ENCODE data around the gene XRCC4. TPM values are rescaled to one million over a fixed set of nuclear protein-coding genes. Genes with fewer than 3 reads are reported as not detected.

XRCC4 gene
- polyA plus RNA-seq, 1 donor (not counting 4 experiments of a cell fraction or from before 2014, with no cell fraction given): 10.9 TPM

GRCh38 chr5:83363111-83363885, 286.0 kb downstream of the XRCC4 start:
- no peak overlapping the region for H2AFZ ChIP-seq (ENCODE audit: control insufficient read depth, low read length)
- no peaks in the 10 kb centered on the region for H3K79me2 ChIP-seq (ENCODE audit: control insufficient read depth, insufficient read depth, low read length)
- no peaks in the 10 kb centered on the region for H3K9me1 ChIP-seq (ENCODE audit: control insufficient read depth, extremely low read depth, insufficient read depth, low read length)
- H3K27ac ChIP-seq (ENCODE audit: control insufficient read depth, insufficient read depth, low read length): no peak overlapping the region
- H3K9me3 ChIP-seq (ENCODE audit: control insufficient read depth, low read depth, low read length): no peaks in the 10 kb centered on the region
- H3K9ac ChIP-seq (ENCODE audit: control insufficient read depth, extremely low read depth, insufficient read depth, low read length): no peak overlapping the region
- no peak for DNase-seq (ENCODE audit: low read depth, low spot score)
- no peaks in the 10 kb centered on the region for H3K27me3 ChIP-seq (ENCODE audit: control insufficient read depth, extremely low read depth, insufficient read depth, low read length)
- no peaks in the 10 kb centered on the region for H3K4me1 ChIP-seq (ENCODE audit: control insufficient read depth, extremely low read depth, insufficient read depth, low read length)
- no peaks in the 10 kb centered on the region for H3K36me3 ChIP-seq (ENCODE audit: control insufficient read depth in 2 of 2, extremely low read depth in 1 of 2, insufficient read depth in 2 of 2, low read length in 2 of 2)
- no peak for TF ChIP-seq EZH2 (IDR thresholded peaks at IDR 0.05; ENCODE audit: low read length)
- no peak for TF ChIP-seq CTCF (optimal IDR thresholded peaks at IDR 0.05 in 1 of 3, IDR thresholded peaks at IDR 0.05 in 1 of 3, conservative IDR thresholded peaks at IDR 0.05 in 1 of 3; ENCODE audit: extremely low read depth in 1 of 3, insufficient read depth in 2 of 3, low read length in 3 of 3)
- no peaks in the 10 kb centered on the region for H4K20me1 ChIP-seq (ENCODE audit: control insufficient read depth, extremely low read depth, insufficient read depth, low read length)
- dilution Hi-C loops (cut with MboI; ENCODE audit: extremely low pct_ligation_motif_present, low sequenced_read_pairs): no loop called here
- H3K4me2 ChIP-seq (ENCODE audit: control insufficient read depth, extremely low read depth, insufficient read depth, low read depth, low read length): no peak overlapping the region
- no peak for FAIRE-seq
- H3K4me3 ChIP-seq (ENCODE audit: control insufficient read depth in 2 of 3, extremely low read depth in 1 of 3, insufficient read depth in 2 of 3, low read depth in 1 of 3, low read length in 3 of 3): no peak overlapping the region

- H3K4me1 ChIP-seq (ENCODE audit: control insufficient read depth, extremely low read depth, insufficient read depth, low read length): no peaks in the 10 kb centered on the region
- no peaks in the 10 kb centered on the region for H4K20me1 ChIP-seq (ENCODE audit: control insufficient read depth, extremely low read depth, insufficient read depth, low read length)
- FAIRE-seq: no peak
- H3K36me3 ChIP-seq (ENCODE audit: control insufficient read depth in 2 of 2, extremely low read depth in 1 of 2, insufficient read depth in 2 of 2, low read length in 2 of 2): no peaks in the 10 kb centered on the region
- no peaks in the 10 kb centered on the region for H3K27me3 ChIP-seq (ENCODE audit: control insufficient read depth, extremely low read depth, insufficient read depth, low read length)
- H2AFZ ChIP-seq (ENCODE audit: control insufficient read depth, low read length): no peak overlapping the region
- H3K27ac ChIP-seq (ENCODE audit: control insufficient read depth, insufficient read depth, low read length): no peak overlapping the region
- no peaks in the 10 kb centered on the region for H3K9me3 ChIP-seq (ENCODE audit: control insufficient read depth, low read depth, low read length)
- no peak overlapping the region for H3K9ac ChIP-seq (ENCODE audit: control insufficient read depth, extremely low read depth, insufficient read depth, low read length)
- H3K79me2 ChIP-seq (ENCODE audit: control insufficient read depth, insufficient read depth, low read length): no peaks in the 10 kb centered on the region
- no peak overlapping the region for H3K4me2 ChIP-seq (ENCODE audit: control insufficient read depth, extremely low read depth, insufficient read depth, low read depth, low read length)
- H3K9me1 ChIP-seq (ENCODE audit: control insufficient read depth, extremely low read depth, insufficient read depth, low read length): no peaks in the 10 kb centered on the region
- DNase-seq (ENCODE audit: low read depth, low spot score): no peak
- H3K4me3 ChIP-seq (ENCODE audit: control insufficient read depth in 2 of 3, extremely low read depth in 1 of 3, insufficient read depth in 2 of 3, low read depth in 1 of 3, low read length in 3 of 3): no peak overlapping the region
- dilution Hi-C loops (cut with MboI; ENCODE audit: extremely low pct_ligation_motif_present, low sequenced_read_pairs): no loop called here
- TF ChIP-seq CTCF (optimal IDR thresholded peaks at IDR 0.05 in 1 of 3, IDR thresholded peaks at IDR 0.05 in 1 of 3, conservative IDR thresholded peaks at IDR 0.05 in 1 of 3; ENCODE audit: extremely low read depth in 1 of 3, insufficient read depth in 2 of 3, low read length in 3 of 3): no peak
Observed at GRCh38 chr5:83363886-83364275, 286.5 kb downstream of the XRCC4 start.

All from keratinocyte (primary cell).